ENCODE data around the gene SLC40A1.

SLC40A1 gene

DNA sequence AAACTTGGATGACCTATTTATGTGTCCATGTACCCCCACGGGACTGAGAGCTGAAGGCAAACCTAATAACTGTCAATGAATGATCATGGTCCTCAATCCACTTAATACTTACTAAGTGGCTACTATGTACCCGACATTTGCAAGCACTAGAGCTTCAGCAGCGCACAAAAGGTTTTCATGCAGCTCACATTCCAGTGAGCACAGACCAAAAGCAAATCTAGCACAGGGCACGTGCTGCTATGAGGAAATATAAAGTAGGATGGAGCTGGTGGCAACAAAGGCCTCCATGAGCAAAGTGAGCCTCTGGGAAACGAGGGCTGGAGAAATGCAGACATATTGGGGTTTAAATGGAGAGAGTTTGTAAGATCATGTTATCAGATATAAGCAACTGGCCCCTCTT is 3.5 kb downstream of the SLC40A1 start:
- Histone ChIP-seq H3K36me3 (ENCODE audit: control insufficient read depth, insufficient read depth, low read length) (peaks cover 9% of the 10 kb centered on the region), H3K9ac (ENCODE audit: low read length) (no peak overlapping the region), H3K27ac (ENCODE audit: low read depth, low read length) (no peak overlapping the region), H3K4me1 (ENCODE audit: control insufficient read depth, insufficient read depth, low read length) (peaks cover 2% of the 10 kb centered on the region), H3K4me3 (ENCODE audit: low read length) (peak overlapping the region; percentile 29), H3K27me3 (ENCODE audit: control insufficient read depth, insufficient read depth, low read length) (no peaks in the 10 kb centered on the region)

DNA sequence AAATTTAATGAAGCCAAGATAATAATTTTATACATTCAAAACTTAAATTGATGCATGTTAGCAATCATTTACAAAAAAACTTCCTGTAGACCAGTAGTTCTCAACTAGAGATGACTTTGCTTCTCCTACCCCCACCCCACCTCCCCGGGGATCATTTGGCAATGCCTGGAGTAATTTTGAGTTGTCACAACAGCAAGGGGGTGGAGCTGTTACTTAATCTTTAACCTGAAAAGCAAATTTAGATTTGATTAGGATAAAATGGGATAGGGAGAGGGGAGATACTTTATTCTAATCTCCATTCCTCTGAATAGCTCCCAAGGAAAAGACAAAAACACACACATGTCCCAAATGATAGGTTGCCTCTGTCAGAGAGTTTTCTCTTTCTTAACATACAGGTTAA is 4.2 kb downstream of the SLC40A1 start:
- Histone ChIP-seq H3K4me1 (ENCODE audit: control insufficient read depth, insufficient read depth, low read length) (no peaks in the 10 kb centered on the region), H3K4me3 (ENCODE audit: low read length) (no peak overlapping the region)

DNA sequence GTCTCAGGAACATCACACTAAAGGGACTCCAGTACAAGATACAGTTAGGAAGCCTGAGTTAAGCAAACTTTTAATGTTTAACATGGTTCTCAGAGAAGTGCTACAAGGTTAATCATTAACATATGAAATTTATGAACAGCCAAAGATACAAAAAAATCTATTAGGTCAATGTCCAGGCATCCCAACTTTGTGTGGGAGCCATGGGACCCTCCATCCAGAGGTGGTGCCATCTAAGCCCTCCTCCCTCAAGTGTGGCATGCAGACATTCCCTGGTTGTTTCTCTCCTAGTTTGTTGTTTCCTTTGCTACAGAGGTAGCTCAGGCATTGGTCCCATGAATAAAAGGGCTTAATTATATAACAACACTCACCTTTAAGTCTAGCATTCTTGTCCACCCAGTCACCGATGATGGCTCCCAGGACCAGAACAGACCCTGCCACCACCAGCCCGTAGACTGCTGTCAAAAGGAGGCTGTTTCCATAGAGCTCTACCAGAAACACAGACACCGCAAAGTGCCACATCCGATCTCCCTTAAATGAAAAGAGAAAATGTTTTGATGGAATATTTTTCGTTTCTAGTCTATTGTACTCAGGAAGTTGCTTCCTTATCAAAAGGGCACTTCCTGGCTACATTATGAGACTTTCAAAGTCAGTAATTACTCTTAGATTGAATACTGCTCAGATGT is 5.7 kb downstream of the SLC40A1 start:
- no peaks in the 10 kb centered on the region for H3K27me3 ChIP-seq (ENCODE audit: control insufficient read depth, insufficient read depth, low read length)
- peaks cover 9% of the 10 kb centered on the region for H3K36me3 ChIP-seq (ENCODE audit: control insufficient read depth, insufficient read depth, low read length)
- H3K4me1 ChIP-seq (ENCODE audit: control insufficient read depth, insufficient read depth, low read length), result no peaks in the 10 kb centered on the region
- no peak overlapping the region for H3K27ac ChIP-seq (ENCODE audit: low read depth, low read length)
- H3K4me3 ChIP-seq (ENCODE audit: low read length), result no peak overlapping the region
- no peak overlapping the region for H3K9ac ChIP-seq (ENCODE audit: low read length)

More for the DNA sequence above, 4.2 kb downstream of the SLC40A1 start:
- Histone ChIP-seq H3K36me3 (ENCODE audit: control insufficient read depth, insufficient read depth, low read length) (peaks cover 9% of the 10 kb centered on the region), H3K9ac (ENCODE audit: low read length) (no peak overlapping the region), H3K27me3 (ENCODE audit: control insufficient read depth, insufficient read depth, low read length) (no peaks in the 10 kb centered on the region), H3K27ac (ENCODE audit: low read depth, low read length) (no peak overlapping the region)

DNA sequence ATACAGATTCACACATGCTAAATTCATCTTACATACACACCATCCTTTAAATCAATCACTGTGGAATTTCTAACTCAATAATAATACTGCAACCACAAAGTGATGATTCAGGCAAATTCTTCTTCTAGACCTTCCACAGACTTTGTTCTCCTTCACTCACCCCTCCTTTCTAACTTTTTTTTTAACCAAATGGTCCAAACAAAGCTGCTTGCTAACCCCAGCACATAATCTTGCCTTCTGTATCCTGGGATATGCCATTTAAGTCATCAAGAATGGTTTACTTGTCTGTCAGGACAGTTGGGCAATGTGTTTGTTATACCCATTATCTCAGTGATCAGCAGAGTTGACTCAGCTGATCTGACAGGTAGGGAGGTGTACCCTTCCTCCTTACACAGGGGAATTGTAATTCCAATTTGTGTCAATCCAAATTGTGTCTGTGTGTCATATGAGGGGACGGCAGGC is 10.0 kb downstream of the SLC40A1 start:
- no peaks in the 10 kb centered on the region for H3K4me1 ChIP-seq (ENCODE audit: control insufficient read depth, insufficient read depth, low read length)
- no peak overlapping the region for H3K27ac ChIP-seq (ENCODE audit: low read depth, low read length)
- H3K36me3 ChIP-seq (ENCODE audit: control insufficient read depth, insufficient read depth, low read length), result peaks cover 9% of the 10 kb centered on the region
- H3K27me3 ChIP-seq (ENCODE audit: control insufficient read depth, insufficient read depth, low read length), result no peaks in the 10 kb centered on the region
- no peak overlapping the region for H3K4me3 ChIP-seq (ENCODE audit: low read length)
- no peak overlapping the region for H3K9ac ChIP-seq (ENCODE audit: low read length)

DNA sequence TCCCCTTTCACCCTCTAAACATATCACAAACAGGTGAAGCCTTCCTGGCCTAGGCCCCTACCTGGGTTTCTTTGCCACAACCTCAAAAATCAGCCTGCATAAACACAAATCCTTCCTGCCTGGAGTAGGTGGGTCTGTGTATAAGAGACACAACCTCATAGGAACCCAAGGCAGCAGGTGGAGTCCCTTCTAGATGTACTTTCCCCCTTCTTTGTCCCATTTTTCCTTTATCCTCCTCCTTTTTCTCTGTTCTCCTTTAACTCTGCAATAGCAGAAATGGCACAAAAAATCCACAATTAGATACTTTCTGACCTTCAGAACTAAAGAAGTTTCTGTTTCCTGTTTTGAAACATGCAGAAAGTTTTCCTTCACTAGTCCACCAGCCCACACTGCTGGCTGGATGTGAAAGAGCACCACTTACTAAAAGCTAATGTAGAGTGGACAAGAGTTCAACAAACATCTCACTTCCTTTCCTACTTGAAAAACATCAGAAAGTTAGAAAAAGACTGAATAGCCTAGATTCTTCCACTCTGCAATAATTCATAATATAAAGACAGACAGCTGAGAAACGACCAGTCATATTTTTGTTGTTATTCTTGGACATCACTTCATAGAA is 11.2 kb downstream of the SLC40A1 start:
- Histone ChIP-seq H3K9ac (ENCODE audit: low read length) (no peak overlapping the region), H3K4me1 (ENCODE audit: control insufficient read depth, insufficient read depth, low read length) (no peaks in the 10 kb centered on the region), H3K27ac (ENCODE audit: low read depth, low read length) (no peak overlapping the region), H3K4me3 (ENCODE audit: low read length) (no peak overlapping the region), H3K27me3 (ENCODE audit: control insufficient read depth, insufficient read depth, low read length) (no peaks in the 10 kb centered on the region), H3K36me3 (ENCODE audit: control insufficient read depth, insufficient read depth, low read length) (peaks cover 14% of the 10 kb centered on the region)

DNA sequence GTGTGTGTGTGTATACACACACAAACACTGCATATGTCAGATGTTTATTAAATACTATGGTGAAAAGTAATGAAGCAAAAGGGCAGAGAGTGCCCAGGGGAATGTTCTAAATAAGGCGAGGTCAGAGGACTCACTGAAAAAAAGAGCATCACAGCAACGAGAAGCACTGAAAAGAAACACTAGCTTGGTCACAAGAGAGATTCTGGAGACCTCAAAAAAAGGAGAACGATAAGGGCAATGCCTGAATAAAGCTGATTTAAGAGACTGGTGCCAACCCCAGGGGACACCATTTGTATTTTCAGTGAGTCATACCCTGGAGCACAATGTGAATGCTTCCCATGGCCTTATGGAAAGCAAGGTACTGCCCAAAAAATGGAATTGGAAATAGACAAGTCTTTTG is 14.5 kb downstream of the SLC40A1 start:
- Histone ChIP-seq H3K4me1 (ENCODE audit: control insufficient read depth, insufficient read depth, low read length) (peaks cover 5% of the 10 kb centered on the region), H3K9ac (ENCODE audit: low read length) (no peak overlapping the region), H3K27ac (ENCODE audit: low read depth, low read length) (no peak overlapping the region), H3K4me3 (ENCODE audit: low read length) (no peak overlapping the region), H3K27me3 (ENCODE audit: control insufficient read depth, insufficient read depth, low read length) (no peaks in the 10 kb centered on the region), H3K36me3 (ENCODE audit: control insufficient read depth, insufficient read depth, low read length) (peaks cover 13% of the 10 kb centered on the region)

DNA sequence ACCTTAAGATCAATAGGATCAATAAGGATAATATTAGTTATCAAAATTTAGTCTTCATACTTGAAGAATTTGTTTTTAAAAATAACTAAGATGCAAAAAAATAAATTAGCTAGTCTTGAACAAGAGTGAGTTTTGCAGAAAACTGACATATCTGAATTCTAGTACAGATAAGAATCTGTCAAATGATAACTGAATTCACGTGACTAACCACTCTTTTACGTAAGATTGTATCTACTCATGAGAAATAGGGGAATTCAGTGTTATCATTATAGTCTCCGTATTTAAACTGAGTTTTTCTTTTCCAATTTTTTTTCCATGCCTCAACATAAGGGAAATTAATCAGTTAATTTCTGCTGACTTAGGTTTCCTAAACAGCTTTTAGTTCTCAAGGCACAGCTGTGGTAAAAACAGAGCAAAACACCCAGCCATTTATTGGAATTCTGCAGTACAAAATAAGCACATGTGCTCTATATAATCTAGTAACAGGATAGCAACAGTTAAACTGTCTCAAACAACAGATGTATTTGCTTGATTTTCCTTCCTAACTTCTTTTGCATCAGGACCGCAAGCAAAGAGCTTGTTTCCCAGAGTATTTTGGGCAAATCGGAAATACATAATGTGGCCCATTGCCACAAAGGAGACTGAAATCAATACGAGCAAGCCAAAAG is 19.1 kb downstream of the SLC40A1 start:
- H3K4me1 ChIP-seq (ENCODE audit: control insufficient read depth, insufficient read depth, low read length), result peaks cover 5% of the 10 kb centered on the region
- peaks cover 13% of the 10 kb centered on the region for H3K36me3 ChIP-seq (ENCODE audit: control insufficient read depth, insufficient read depth, low read length)
- no peaks in the 10 kb centered on the region for H3K27me3 ChIP-seq (ENCODE audit: control insufficient read depth, insufficient read depth, low read length)
- peak overlapping the region; percentile 17 for H3K27ac ChIP-seq (ENCODE audit: low read depth, low read length)
- no peak overlapping the region for H3K9ac ChIP-seq (ENCODE audit: low read length)
- H3K4me3 ChIP-seq (ENCODE audit: low read length), result no peak overlapping the region

DNA sequence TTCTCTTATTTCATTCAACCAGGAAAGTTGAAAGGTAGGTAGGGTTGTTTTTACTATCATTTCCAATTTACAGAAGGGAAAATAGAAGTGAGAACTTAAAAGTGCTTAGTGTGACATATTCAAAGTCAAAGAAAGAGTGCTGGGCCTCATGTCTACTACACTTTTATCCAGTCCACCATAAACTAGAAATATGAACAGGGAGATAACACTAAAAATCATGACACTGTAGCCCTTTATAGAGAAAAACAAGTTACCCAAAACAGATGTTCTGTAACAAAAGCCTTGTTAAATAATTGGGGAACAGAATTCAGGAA is 20.4 kb downstream of the SLC40A1 start:
- Histone ChIP-seq H3K4me1 (ENCODE audit: control insufficient read depth, insufficient read depth, low read length) (peaks cover 5% of the 10 kb centered on the region), H3K4me3 (ENCODE audit: low read length) (no peak overlapping the region), H3K36me3 (ENCODE audit: control insufficient read depth, insufficient read depth, low read length) (peaks cover 11% of the 10 kb centered on the region), H3K27ac (ENCODE audit: low read depth, low read length) (no peak overlapping the region), H3K9ac (ENCODE audit: low read length) (no peak overlapping the region), H3K27me3 (ENCODE audit: control insufficient read depth, insufficient read depth, low read length) (no peaks in the 10 kb centered on the region)

DNA sequence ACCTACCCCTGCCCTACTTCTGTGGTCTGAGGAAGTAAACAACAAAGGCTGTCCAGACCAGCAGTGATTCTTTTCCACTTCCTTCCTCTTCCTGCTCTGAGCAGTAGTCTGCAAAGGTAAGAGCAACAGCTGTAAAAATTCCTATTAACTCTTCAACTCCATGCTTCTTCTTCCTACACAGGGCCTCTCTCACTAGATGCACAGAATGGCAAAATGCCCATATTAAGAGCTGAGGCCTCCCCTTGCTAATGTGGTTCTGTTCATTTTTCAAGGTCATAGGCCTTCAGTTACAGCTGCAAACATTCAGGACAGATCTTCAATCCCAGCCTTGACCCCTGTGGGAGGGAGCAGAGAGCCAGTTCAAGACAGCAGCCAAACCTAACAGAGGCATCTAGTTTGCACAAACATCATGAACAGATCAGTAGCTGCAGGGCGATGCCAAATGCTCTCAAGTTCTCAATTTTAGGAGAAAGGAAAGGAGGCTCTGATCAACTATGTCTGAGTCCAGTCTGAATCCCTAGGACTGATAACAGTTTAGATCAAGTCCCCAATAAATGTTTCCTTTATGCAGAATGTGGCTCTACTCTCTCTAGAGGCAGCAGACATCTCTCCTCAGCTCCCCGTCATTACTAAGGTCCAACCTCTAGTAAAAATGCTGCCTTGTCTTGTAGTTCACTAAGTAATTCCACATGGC is 20.9 kb downstream of the SLC40A1 start:
- peaks cover 5% of the 10 kb centered on the region for H3K4me1 ChIP-seq (ENCODE audit: control insufficient read depth, insufficient read depth, low read length)

DNA sequence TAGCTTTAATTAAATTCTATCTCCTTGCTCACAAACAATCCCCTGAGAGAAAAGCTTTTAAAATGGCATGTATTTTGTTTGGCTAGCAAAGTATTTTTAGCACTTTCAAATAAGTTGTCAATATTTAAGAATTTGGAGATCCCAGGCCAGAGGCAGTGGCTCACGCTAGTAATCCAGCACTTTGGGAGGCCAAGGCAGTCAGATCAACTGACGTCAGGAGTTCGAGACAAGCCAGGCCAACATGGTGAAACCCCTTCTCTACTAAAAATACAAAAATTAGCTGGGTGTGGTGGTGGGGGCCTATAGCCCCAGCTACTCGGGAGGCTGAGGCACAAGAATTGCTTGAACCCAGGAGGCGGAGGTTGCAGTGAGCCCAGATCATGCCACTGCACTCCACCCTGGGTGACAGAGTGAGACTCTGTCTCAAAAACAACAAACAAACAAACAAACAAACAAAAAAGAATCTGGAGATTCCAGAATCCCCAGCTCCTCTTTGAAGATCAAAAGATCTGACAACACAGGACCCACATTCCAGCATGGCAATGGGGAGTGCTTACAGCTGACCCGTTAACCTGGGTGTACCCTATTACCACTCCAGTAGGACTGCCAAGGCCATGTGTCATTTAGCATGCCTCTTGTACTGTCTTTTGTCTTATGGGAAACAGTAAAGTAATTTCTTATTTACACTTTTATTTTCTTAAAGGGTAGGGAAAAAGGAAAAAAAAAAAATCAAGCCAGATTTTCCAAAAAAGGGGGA is 21.9 kb downstream of the SLC40A1 start:
- peaks cover 5% of the 10 kb centered on the region for H3K4me1 ChIP-seq (ENCODE audit: control insufficient read depth, insufficient read depth, low read length)

More for the DNA sequence above, 20.9 kb downstream of the SLC40A1 start:
- no peak overlapping the region for H3K9ac ChIP-seq (ENCODE audit: low read length)
- no peak overlapping the region for H3K27ac ChIP-seq (ENCODE audit: low read depth, low read length)
- no peak overlapping the region for H3K4me3 ChIP-seq (ENCODE audit: low read length)
- no peaks in the 10 kb centered on the region for H3K27me3 ChIP-seq (ENCODE audit: control insufficient read depth, insufficient read depth, low read length)
- H3K36me3 ChIP-seq (ENCODE audit: control insufficient read depth, insufficient read depth, low read length), result peaks cover 8% of the 10 kb centered on the region

DNA sequence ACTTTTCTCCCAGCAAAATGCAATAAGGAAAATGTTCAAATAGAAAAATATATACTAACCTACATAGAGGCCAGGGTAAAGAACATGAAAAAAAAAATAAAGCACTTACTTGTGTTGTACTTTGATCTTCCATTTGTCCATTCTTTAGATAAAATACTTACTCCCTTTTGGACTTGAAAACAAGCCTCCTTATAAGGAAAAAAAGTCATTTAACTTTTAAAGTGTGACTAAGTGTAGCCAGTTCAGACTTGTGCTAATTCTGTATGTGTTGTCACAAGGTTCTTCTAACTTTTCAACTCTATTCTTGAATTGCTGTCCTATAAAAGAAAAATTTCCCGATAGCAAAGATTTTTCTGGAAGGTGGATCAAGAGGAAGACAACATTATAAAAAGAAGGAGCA is 23.2 kb downstream of the SLC40A1 start:
- Histone ChIP-seq H3K4me1 (ENCODE audit: control insufficient read depth, insufficient read depth, low read length) (peaks cover 5% of the 10 kb centered on the region), H3K9ac (ENCODE audit: low read length) (no peak overlapping the region), H3K4me3 (ENCODE audit: low read length) (no peak overlapping the region), H3K27ac (ENCODE audit: low read depth, low read length) (no peak overlapping the region), H3K27me3 (ENCODE audit: control insufficient read depth, insufficient read depth, low read length) (no peaks in the 10 kb centered on the region), H3K36me3 (ENCODE audit: control insufficient read depth, insufficient read depth, low read length) (no peaks in the 10 kb centered on the region)

More for the DNA sequence above, 21.9 kb downstream of the SLC40A1 start:
- Histone ChIP-seq H3K36me3 (ENCODE audit: control insufficient read depth, insufficient read depth, low read length) (peaks cover 3% of the 10 kb centered on the region), H3K4me3 (ENCODE audit: low read length) (no peak overlapping the region), H3K9ac (ENCODE audit: low read length) (no peak overlapping the region), H3K27ac (ENCODE audit: low read depth, low read length) (no peak overlapping the region), H3K27me3 (ENCODE audit: control insufficient read depth, insufficient read depth, low read length) (no peaks in the 10 kb centered on the region)

DNA sequence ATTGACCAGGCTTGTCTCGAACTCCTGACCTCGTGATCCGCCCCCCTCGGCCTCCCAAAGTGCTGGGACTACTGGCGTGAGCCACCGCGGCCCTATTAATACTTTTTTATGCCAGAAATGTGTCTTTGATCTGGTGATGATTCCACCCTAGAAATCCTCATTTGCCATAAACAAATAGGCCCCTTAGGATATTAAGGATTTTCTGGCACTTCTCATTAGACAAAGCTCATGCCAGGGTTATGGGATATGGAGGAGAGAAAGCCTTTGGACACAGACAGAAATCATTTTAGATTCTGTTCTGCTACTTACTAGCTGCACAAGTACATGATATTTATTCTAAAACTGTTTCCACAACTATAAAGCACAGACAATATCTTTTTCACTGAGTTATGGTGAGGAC is 24.1 kb downstream of the SLC40A1 start:
- Histone ChIP-seq H3K27me3 (ENCODE audit: control insufficient read depth, insufficient read depth, low read length) (no peaks in the 10 kb centered on the region), H3K27ac (ENCODE audit: low read depth, low read length) (no peak overlapping the region)

More for the DNA sequence above, 24.1 kb downstream of the SLC40A1 start:
- Histone ChIP-seq H3K36me3 (ENCODE audit: control insufficient read depth, insufficient read depth, low read length) (no peaks in the 10 kb centered on the region), H3K4me1 (ENCODE audit: control insufficient read depth, insufficient read depth, low read length) (peaks cover under 1% of the 10 kb centered on the region), H3K9ac (ENCODE audit: low read length) (no peak overlapping the region), H3K4me3 (ENCODE audit: low read length) (no peak overlapping the region)
